Activated CD8-positive, alpha-beta memory T cell treated with anti-CD3 and anti-CD28 coated beads, Interleukin-2, amount 50 U/mL, for 24 hours (primary cell): ENCODE results near the gene APOF.
"Not testable (repeated sequence)": the region's sequence is repeated elsewhere in the genome, so short reads cannot be mapped to it uniquely, and the experiment has no call there.

Experiments used
- DNase-seq: peaks from one replicate; pipeline ENCODE4 v3.0.0-alpha.2; 2020; ENCODE audit errors: extremely low read depth

Gene APOF

GRCh38 chr12:56366948-56367347 lies 4.3 kb upstream of the APOF start:
- no peak for DNase-seq

GRCh38 chr12:56361487-56362129 lies 1.0 kb downstream of the APOF start:
- DNase-seq = no peak

GRCh38 chr12:56359851-56360767 lies 2.5 kb downstream of the APOF start, which contains the start of gene STAT2:
Gene STAT2, minus strand, starts transcription at chr12:56360107. Its CDS starts 3,536 bp downstream, at chr12:56356571.
- DNase-seq = peak; percentile 97

- DNase-seq = no peak
Observed at GRCh38 chr12:56358836-56359532, 3.7 kb downstream of the APOF start.

- no peak for DNase-seq
Observed at GRCh38 chr12:56351325-56351724, 11.3 kb downstream of the APOF start.

GRCh38 chr12:56350662-56351061 lies 12.0 kb downstream of the APOF start:
- DNase-seq = no peak

GRCh38 chr12:56348776-56349175 lies 13.9 kb downstream of the APOF start:
- no peak for DNase-seq

- DNase-seq = not testable (repeated sequence)
Observed at GRCh38 chr12:56347255-56347654, 15.4 kb downstream of the APOF start.

GRCh38 chr12:56346675-56347074 lies 16.0 kb downstream of the APOF start:
- DNase-seq = no peak

GRCh38 chr12:56342290-56342689 lies 20.4 kb downstream of the APOF start:
- DNase-seq = not testable (repeated sequence)

GRCh38 chr12:56341616-56342015 lies 21.0 kb downstream of the APOF start:
- DNase-seq = no peak

GRCh38 chr12:56339158-56339422 lies 23.6 kb downstream of the APOF start:
- DNase-seq = no peak

- peak; percentile 74 for DNase-seq
Observed at GRCh38 chr12:56338308-56339157, 24.1 kb downstream of the APOF start, which contains the start of gene IL23A. Gene IL23A, plus strand, starts transcription at chr12:56338884. Its CDS starts 161 bp downstream, at chr12:56339045.

GRCh38 chr12:56337753-56338251 lies 24.9 kb downstream of the APOF start:
- no peak for DNase-seq

GRCh38 chr12:56336361-56337167 lies 26.1 kb downstream of the APOF start:
- DNase-seq = no peak

GRCh38 chr12:56335527-56335926 lies 27.1 kb downstream of the APOF start:
- DNase-seq = not testable (repeated sequence)

- no peak for DNase-seq
Observed at GRCh38 chr12:56334490-56334793, 28.2 kb downstream of the APOF start.

- DNase-seq = peak; percentile 89
Observed at GRCh38 chr12:56333679-56334489, 28.8 kb downstream of the APOF start, which contains the start of gene PAN2. Gene PAN2, minus strand, starts transcription at chr12:56334000. Its CDS starts 906 bp downstream, at chr12:56333094.

- no peak for DNase-seq
Observed at GRCh38 chr12:56333197-56333678, 29.4 kb downstream of the APOF start.
